VCaP (cell line): ENCODE results near the gene CYP3A4.
"Not testable (repeated sequence)": the region's sequence is repeated elsewhere in the genome, so short reads cannot be mapped to it uniquely, and the experiment has no call there.

Experiments
- H3K27ac ChIP-seq: fragments of 450-650 bp; 2 replicates; pipeline ENCODE4 v1.5.1; 2017
- CTCF ChIP-seq: fragments of 450-650 bp; conservative IDR thresholded peaks from 2 replicates; pipeline ENCODE4 v1.5.1; 2017; ENCODE audit warnings: mild to moderate bottlenecking, moderate library complexity

Gene CYP3A4

GRCh38 chr7:99789441-99790070 is 5.6 kb upstream of the CYP3A4 start:
- H3K27ac ChIP-seq = no peak overlapping the region
- TF ChIP-seq CTCF = no peak

- TF ChIP-seq CTCF = no peak
- H3K27ac ChIP-seq = no peak overlapping the region
Observed at GRCh38 chr7:99788554-99788953, 4.6 kb upstream of the CYP3A4 start.

- H3K27ac ChIP-seq = no peak overlapping the region
- TF ChIP-seq CTCF = no peak
Observed at GRCh38 chr7:99786726-99787335, 2.8 kb upstream of the CYP3A4 start.

- H3K27ac ChIP-seq = not testable (repeated sequence)
Observed at GRCh38 chr7:99785654-99786053, 1.7 kb upstream of the CYP3A4 start.

GRCh38 chr7:99782012-99782953 is 1.7 kb downstream of the CYP3A4 start:
- H3K27ac ChIP-seq = no peak overlapping the region
- TF ChIP-seq CTCF = no peak

- H3K27ac ChIP-seq = no peak overlapping the region
- no peak for TF ChIP-seq CTCF
Observed at GRCh38 chr7:99780588-99780987, 3.4 kb downstream of the CYP3A4 start.

GRCh38 chr7:99779949-99780348 is 4.0 kb downstream of the CYP3A4 start:
- no peak overlapping the region for H3K27ac ChIP-seq
- TF ChIP-seq CTCF = no peak

GRCh38 chr7:99778880-99779279 is 5.1 kb downstream of the CYP3A4 start:
- TF ChIP-seq CTCF = no peak

GRCh38 chr7:99773395-99773794 is 10.6 kb downstream of the CYP3A4 start:
- H3K27ac ChIP-seq = not testable (repeated sequence)

More at GRCh38 chr7:99778880-99779279, 5.1 kb downstream of the CYP3A4 start:
- no peak overlapping the region for H3K27ac ChIP-seq
